H1 (cell line): ENCODE data around the gene NPFFR1. TPM values are rescaled to one million over a fixed set of nuclear protein-coding genes. Genes with fewer than 3 reads are reported as not detected.

Experiments
- CTCF ChIA-PET: fragments of 300-600 bp; sonication (Branson Sonifier 250); formaldehyde crosslinking; loops from one replicate; lab custom pipeline; 2021; ENCODE audit not compliant: partially characterized antibody; lab: Charles Lee
- POLR2A ChIA-PET: fragments of 300-600 bp; sonication (Branson Sonifier 250); formaldehyde crosslinking; loops from one replicate; lab custom pipeline; 2021; ENCODE audit warnings: inconsistent platforms; ENCODE audit not compliant: partially characterized antibody; lab: Charles Lee
- DNase-seq, 2 experiments: peaks; one replicate each; pipeline versions ENCODE4 v3.0.0 to v3.0.0-alpha.2; 2010 to 2022; ENCODE audit warnings: low spot score in 2 of 2, low read depth in 1 of 2, mixed read lengths in 1 of 2
- FAIRE-seq: peaks from 2 replicates; lab custom pipeline; 2011; peaks lifted over from hg19 to GRCh38; lab: Jason Lieb, UNC
- H2AFZ ChIP-seq: 2 replicates; pipeline ENCODE4 v1.8.1; 2012; ENCODE audit warnings: low read length, inconsistent platforms
- H2AK5ac ChIP-seq: 2 replicates; pipeline ENCODE4 v1.6.1; 2013; ENCODE audit warnings: low read depth, low read length
- H2BK120ac ChIP-seq: replicated peaks from 2 replicates; pipeline ENCODE3; 2013; ENCODE audit warnings: low read depth, low read length, inconsistent platforms
- H2BK12ac ChIP-seq: 2 replicates; pipeline ENCODE4 v1.6.1; 2013; ENCODE audit warnings: low read depth, low read length
- H2BK15ac ChIP-seq: 2 replicates; pipeline ENCODE4 v1.6.1; 2013; ENCODE audit warnings: low read length
- H2BK20ac ChIP-seq: 2 replicates; pipeline ENCODE4 v1.6.1; 2013; ENCODE audit warnings: low read length
- H2BK5ac ChIP-seq: 2 replicates; pipeline ENCODE4 v1.6.1; 2013; ENCODE audit warnings: low read depth, low read length
- H3K14ac ChIP-seq: 2 replicates; pipeline ENCODE4 v1.6.1; 2013; ENCODE audit warnings: inconsistent platforms; ENCODE audit not compliant: insufficient read length
- H3K18ac ChIP-seq: 2 replicates; pipeline ENCODE4 v1.6.1; 2013; ENCODE audit warnings: low read length; ENCODE audit errors: extremely low read depth
- H3K23ac ChIP-seq: 2 replicates; pipeline ENCODE4 v1.6.1; 2013; ENCODE audit warnings: inconsistent platforms; ENCODE audit not compliant: insufficient read length
- H3K23me2 ChIP-seq: 2 replicates; pipeline ENCODE4 v1.6.1; 2013; ENCODE audit warnings: low read depth, low read length
- H3K27ac ChIP-seq: 2 replicates; pipeline ENCODE4 v1.6.1; 2011; ENCODE audit warnings: low read depth, low read length, inconsistent platforms
- H3K27me3 ChIP-seq, 4 experiments: replicated peaks in 1 of 4; 1 replicate in 1 of 4; 2 replicates in 3 of 4; pipeline versions ENCODE4 v1.6.1 to v1.8.1; 2011 to 2013; ENCODE audit warnings: low read length in 3 of 4, mild to moderate bottlenecking in 3 of 4, inconsistent platforms in 2 of 4, mixed read lengths in 2 of 4, moderate library complexity in 1 of 4; ENCODE audit not compliant: control insufficient read depth in 3 of 4, insufficient read depth in 3 of 4; ENCODE audit errors: extremely low read depth in 1 of 4
- H3K36me3 ChIP-seq, 4 experiments: 2 replicates each; pipeline versions ENCODE4 v1.6.1 to v1.8.1; 2011 to 2013; ENCODE audit warnings: mild to moderate bottlenecking in 4 of 4, low read length in 3 of 4, moderate library complexity in 2 of 4, control low read depth in 1 of 4, inconsistent platforms in 1 of 4; ENCODE audit not compliant: insufficient read depth in 4 of 4, control insufficient read depth in 2 of 4
- H3K4ac ChIP-seq: replicated peaks from 2 replicates; pipeline ENCODE3; 2013; ENCODE audit warnings: low read length, low read depth, mixed read lengths, inconsistent platforms; ENCODE audit not compliant: insufficient read length
- H3K4me1 ChIP-seq, 4 experiments: replicated peaks in 1 of 4; 1 replicate in 1 of 4; 2 replicates in 3 of 4; pipeline versions ENCODE4 v1.6.1 to v1.8.1; 2011 to 2013; ENCODE audit warnings: low read length in 3 of 4, inconsistent platforms in 2 of 4, mixed read lengths in 1 of 4; ENCODE audit not compliant: insufficient read depth in 4 of 4, control insufficient read depth in 3 of 4
- H3K4me2 ChIP-seq, 2 experiments: 2 replicates each; pipeline versions ENCODE4 v1.6.1 to v1.8.1; 2011 to 2013; ENCODE audit warnings: low read depth in 2 of 2, low read length in 2 of 2, control low read depth in 1 of 2, inconsistent platforms in 1 of 2, mild to moderate bottlenecking in 1 of 2; ENCODE audit not compliant: insufficient read depth in 1 of 2
- H3K4me3 ChIP-seq, 4 experiments: fragments of 200-600, 300-600 bp in 1 of 4; sonication (generic), shearing (Covaris generic), sonication (Bioruptor Twin) in 1 of 4; 2 replicates each; pipeline versions ENCODE4 v1.5.1 to v1.8.1; 2011 to 2016; ENCODE audit warnings: low read length in 4 of 4, low read depth in 3 of 4, control low read depth in 2 of 4, inconsistent platforms in 2 of 4, mild to moderate bottlenecking in 2 of 4, mixed read lengths in 1 of 4, moderate library complexity in 1 of 4; ENCODE audit not compliant: insufficient read depth in 2 of 4; ENCODE audit errors: extremely low read depth in 1 of 4
- H3K56ac ChIP-seq: replicated peaks from 2 replicates; pipeline ENCODE3; 2013; ENCODE audit warnings: low read depth, mild to moderate bottlenecking, mixed read lengths, low read length, inconsistent platforms; ENCODE audit not compliant: insufficient read length
- H3K79me1 ChIP-seq: 2 replicates; pipeline ENCODE4 v1.6.1; 2013; ENCODE audit warnings: low read depth, low read length, control low read depth
- H3K79me2 ChIP-seq, 2 experiments: 2 replicates each; pipeline versions ENCODE4 v1.6.1 to v1.8.1; 2012 to 2013; ENCODE audit warnings: low read length in 2 of 2, mild to moderate bottlenecking in 2 of 2, inconsistent platforms in 1 of 2; ENCODE audit not compliant: insufficient read depth in 2 of 2, control insufficient read depth in 1 of 2
- H3K9ac ChIP-seq, 4 experiments: replicated peaks in 1 of 4; 1 replicate in 1 of 4; 2 replicates in 3 of 4; pipeline versions ENCODE4 v1.6.1 to v1.8.1; 2011 to 2013; ENCODE audit warnings: low read depth in 3 of 4, low read length in 3 of 4, control low read depth in 2 of 4, mild to moderate bottlenecking in 2 of 4, moderate library complexity in 2 of 4, inconsistent platforms in 1 of 4; ENCODE audit errors: extremely low read depth in 1 of 4
- H3K9me3 ChIP-seq, 2 experiments: 2 replicates each; pipeline versions ENCODE4 v1.6.1 to v1.8.1; 2012 to 2013; ENCODE audit warnings: mild to moderate bottlenecking in 2 of 2, moderate library complexity in 2 of 2, control low read depth in 1 of 2, inconsistent platforms in 1 of 2, low read depth in 1 of 2, low read length in 1 of 2, mixed read lengths in 1 of 2; ENCODE audit not compliant: insufficient read depth in 2 of 2
- H4K20me1 ChIP-seq, 2 experiments: replicated peaks in 1 of 2; 2 replicates each; pipeline versions ENCODE3 to v1.8.1; 2011 to 2013; ENCODE audit warnings: inconsistent platforms in 2 of 2, low read length in 2 of 2, mild to moderate bottlenecking in 1 of 2; ENCODE audit not compliant: insufficient read depth in 2 of 2, control insufficient read depth in 1 of 2
- H4K5ac ChIP-seq: 2 replicates; pipeline ENCODE4 v1.6.1; 2013; ENCODE audit warnings: low read length, low read depth, mixed read lengths, inconsistent platforms; ENCODE audit not compliant: insufficient read length
- H4K8ac ChIP-seq: 2 replicates; pipeline ENCODE4 v1.8.0; 2013; ENCODE audit warnings: mild to moderate bottlenecking, moderate library complexity, low read length, inconsistent platforms; ENCODE audit not compliant: insufficient read depth; ENCODE audit errors: extremely low read depth
- H4K91ac ChIP-seq: replicated peaks from 2 replicates; pipeline ENCODE3; 2013; ENCODE audit warnings: low read length, mixed read lengths, inconsistent platforms; ENCODE audit not compliant: insufficient read length
- EP300 ChIP-seq, 2 experiments: IDR thresholded peaks; 1 replicate in 1 of 2; 2 replicates in 1 of 2; pipeline ENCODE4 v1.6.1; 2011 to 2012; ENCODE audit warnings: low read depth in 2 of 2, low read length in 2 of 2, mild to moderate bottlenecking in 2 of 2, borderline replicate concordance in 1 of 2, inconsistent platforms in 1 of 2, moderate library complexity in 1 of 2
- GABPA ChIP-seq: IDR thresholded peaks from 2 replicates; pipeline ENCODE4 v1.6.1; 2011; ENCODE audit warnings: mild to moderate bottlenecking, low read length, moderate library complexity, borderline replicate concordance; ENCODE audit not compliant: insufficient read depth
- MAFK ChIP-seq: IDR thresholded peaks from 2 replicates; pipeline ENCODE4 v1.6.1; 2012; ENCODE audit warnings: low read depth, mild to moderate bottlenecking, improper control_type of control experiment, low read length
- WGBS, 2 experiments: shearing (Covaris generic) in 1 of 2; methylation state at CpG; one replicate each; pipeline versions ENCODE4 v1.1.6 to v1.1.7; 2013 to 2015; ENCODE audit warnings: low lambda C conversion rate in 2 of 2, mixed read lengths in 2 of 2, inconsistent platforms in 1 of 2, low coverage in 1 of 2, missing lambda C conversion rate in 1 of 2; ENCODE audit not compliant: insufficient replicate concordance in 2 of 2, insufficient coverage in 1 of 2, insufficient read length in 1 of 2; ENCODE audit errors: extremely low coverage in 1 of 2, missing lambda C conversion rate in 1 of 2; 5-methylcytosine and 5-hydroxymethylcytosine counted together
- polyA plus RNA-seq, 7 experiments: library from polyadenylated mRNA; depleted of rRNA in 3 of 7; stranded (reverse) in 5 of 7; unstranded in 2 of 7; fragments of >200 nt in 5 of 7; fragments of 200-250 nt in 2 of 7; gene quantifications; 1 replicate in 5 of 7; 2 replicates in 1 of 7; 4 replicates in 1 of 7; pipeline versions ENCODE4 v1.2.1 to v1.2.3, GENCODE V29; 2011 to 2013; ENCODE audit warnings: missing spikeins in 2 of 7, mixed read lengths in 2 of 7
- total RNA-seq: library from RNA; stranded (reverse); fragmentation: NEBNext Ultra II Directional; extraction: Animal tissue kit (Norgen Biotek cat#: 25700); gene quantifications from 2 replicates; pipeline ENCODE4 v1.2.1, GENCODE V29; 2021

Gene NPFFR1
- total and polyA plus RNA-seq, 2 of the 8 experiments (the other 6 are each of a cell fraction or from before 2014, with no cell fraction given), result 0.02 to 0.06 TPM

GRCh38 chr10:70320751-70321150 lies 36.9 kb upstream of the NPFFR1 start:
- H3K56ac ChIP-seq, result no peak overlapping the region
- no peak for DNase-seq
- H3K18ac ChIP-seq, result no peak overlapping the region
- POLR2A ChIA-PET, result no interaction called here
- CTCF ChIA-PET, result interaction anchor here (0.6 to 2.9 kb wide), 8 partner anchors 21 to 61 kb away, joined by 3 to 11 read pairs (median 4); no protein-coding TSS in a partner anchor
- H2BK5ac ChIP-seq, result no peak overlapping the region
- no peak overlapping the region for H3K4me2 ChIP-seq
- H3K9me3 ChIP-seq, result no peaks in the 10 kb centered on the region
- no peak overlapping the region for H3K23ac ChIP-seq
- no peak overlapping the region for H4K8ac ChIP-seq
- H4K5ac ChIP-seq, result no peak overlapping the region
- no peaks in the 10 kb centered on the region for H3K27me3 ChIP-seq
- no peaks in the 10 kb centered on the region for H3K36me3 ChIP-seq
- no peak overlapping the region for H3K9ac ChIP-seq
- no peak overlapping the region for H3K4ac ChIP-seq
- no peak overlapping the region for H3K14ac ChIP-seq
- WGBS, 2 experiments, result 90% methylated on average over 5 of the region's 5 CpGs; no CpG with 5 or more reads in 1 of the 2 experiments
- no peak overlapping the region for H2BK20ac ChIP-seq
- no peak overlapping the region for H2BK120ac ChIP-seq
- no peaks in the 10 kb centered on the region for H3K79me2 ChIP-seq
- TF ChIP-seq GABPA, result no peak
- no peak for TF ChIP-seq EP300 (IDR thresholded peaks at IDR 0.05; ENCODE audit: borderline replicate concordance in 1 of 2, low read depth in 2 of 2, low read length in 2 of 2)
- TF ChIP-seq MAFK, result no peak
- no peaks in the 10 kb centered on the region for H4K20me1 ChIP-seq
- H3K23me2 ChIP-seq, result no peaks in the 10 kb centered on the region
- H2BK12ac ChIP-seq, result no peak overlapping the region
- no peak overlapping the region for H4K91ac ChIP-seq
- H2AK5ac ChIP-seq, result no peak overlapping the region
- no peaks in the 10 kb centered on the region; the same call in 1 of the 2 replicates for H3K79me1 ChIP-seq
- FAIRE-seq, result no peak
- no peak overlapping the region for H3K27ac ChIP-seq
- H3K4me3 ChIP-seq, result no peak overlapping the region
- H2BK15ac ChIP-seq, result no peak overlapping the region
- peaks cover 0 to 17% (median 9%) of the 10 kb centered on the region in 4 experiments; a peak in 6 of 7 replicates for H3K4me1 ChIP-seq
- H2AFZ ChIP-seq, result no peak overlapping the region
